Spleen (tissue), 11 donors: ENCODE results near the gene BRD1. TPM values are rescaled to one million over a fixed set of nuclear protein-coding genes. Genes with fewer than 3 reads are reported as not detected.

Experiments used
- DNase-seq: peaks from one replicate; pipeline ENCODE4 v3.0.0-alpha.2; 2020
- H3K27ac ChIP-seq, 8 donors: fragments of 200-600 bp; sonication (generic) in 7 of 8; 1 replicate in 4 of 8; 2 replicates in 4 of 8; pipeline versions ENCODE4 v1.5.0 to v1.8.0; 2016 to 2021; ENCODE audit warnings: inconsistent platforms in 4 of 8, mild to moderate bottlenecking in 4 of 8, moderate library complexity in 1 of 8
- H3K27me3 ChIP-seq, 7 donors: fragments of 200-600 bp; sonication (generic) in 6 of 7; replicated peaks in 1 of 7; 1 replicate in 4 of 7; 2 replicates in 3 of 7; pipeline versions ENCODE4 v1.5.0 to v1.8.0; 2016 to 2021; ENCODE audit warnings: inconsistent platforms in 3 of 7, mild to moderate bottlenecking in 1 of 7
- H3K36me3 ChIP-seq, 6 donors: fragments of 200-600 bp; sonication (generic) in 5 of 6; 1 replicate in 4 of 6; 2 replicates in 2 of 6; pipeline versions ENCODE4 v1.5.0 to v1.8.0; 2016 to 2021; ENCODE audit warnings: inconsistent platforms in 2 of 6
- H3K4me1 ChIP-seq, 6 donors: fragments of 200-600 bp; sonication (generic) in 5 of 6; 1 replicate in 3 of 6; 2 replicates in 3 of 6; pipeline versions ENCODE4 v1.5.0 to v1.8.0; 2016 to 2021; ENCODE audit warnings: inconsistent platforms in 3 of 6
- H3K4me3 ChIP-seq, 8 donors: fragments of 200-600 bp; sonication (generic) in 7 of 8; 1 replicate in 4 of 8; 2 replicates in 4 of 8; pipeline versions ENCODE4 v1.5.0 to v1.8.0; 2016 to 2021; ENCODE audit warnings: inconsistent platforms in 4 of 8, mild to moderate bottlenecking in 4 of 8, moderate library complexity in 2 of 8
- H3K9me3 ChIP-seq, 8 donors: fragments of 200-600 bp; sonication (generic) in 7 of 8; 1 replicate in 4 of 8; 2 replicates in 4 of 8; pipeline versions ENCODE4 v1.5.0 to v1.8.0; 2016 to 2021; ENCODE audit warnings: inconsistent platforms in 4 of 8
- CTCF ChIP-seq, 11 experiments: fragments of 200-600 bp in 7 of 11; fragments of 450-650 bp in 4 of 11; sonication (generic) in 4 of 11; IDR thresholded peaks in 8 of 11; conservative IDR thresholded peaks in 3 of 11; 1 replicate in 7 of 11; 2 replicates in 4 of 11; pipeline versions ENCODE4 v1.4.0 to v1.8.0; 2016 to 2021; ENCODE audit warnings: antibody characterized with exemption in 11 of 11, inconsistent platforms in 4 of 11, mild to moderate bottlenecking in 1 of 11
- POLR2A ChIP-seq, 3 donors: fragments of 450-650 bp; IDR thresholded peaks; one replicate each; pipeline ENCODE4 v1.5.1; 2017; ENCODE audit warnings: antibody characterized with exemption in 3 of 3, mild to moderate bottlenecking in 1 of 3
- POLR2AphosphoS5 ChIP-seq, 3 donors: sonication (generic); formaldehyde crosslinking; IDR thresholded peaks; one replicate each; pipeline ENCODE4 v1.5.1; 2017; ENCODE audit warnings: antibody characterized with exemption in 3 of 3
- WGBS, 5 donors: extraction: QIAGEN DNeasy Blood & Tissue Kit in 3 of 5; methylation state at CpG; one replicate each; pipeline versions ENCODE4 v1.1.5 to v1.1.7; 2013 to 2018; 5-methylcytosine and 5-hydroxymethylcytosine counted together
- intact Hi-C: fragments of 100-400 bp; cut with DNase I; formaldehyde crosslinking; loops from one replicate; pipeline ENCODE4 v1.15.0; 2023; ENCODE audit warnings: low total_unique reads
- polyA plus RNA-seq, 3 donors: library from polyadenylated mRNA; stranded (reverse); fragments of 200-250 nt; gene quantifications; one replicate each; pipeline ENCODE4 v1.2.1, GENCODE V29; 2013
- total RNA-seq, 7 donors: library from RNA; depleted of rRNA in 3 of 7; stranded (reverse); fragments of >200 nt in 3 of 7; fragmentation: NEBNext Ultra II Directional in 4 of 7; extraction: Animal tissue kit (Norgen Biotek cat#: 25700) in 4 of 7; gene quantifications; one replicate each; pipeline versions ENCODE4 v1.1.0 to v1.2.1, GENCODE V29; 2016 to 2021
- donor health status: healthy with polysubstance abuse.
- donor health status: DM: no; HTN: no; CAD: no; lungs with moderate emphysema.
- donor health status: DM: no; HTN: no; CAD: no.
- donor health status: Bipolar disorder and iron deficiency.
- donor health status: healthy.
- donor health status: DM: no; HTN: no; CAD: no.
- donor health status: DM: yes; HTN: yes; CAD: no.

BRD1 gene
- total and polyA plus RNA-seq, 10 donors = 14.2 to 59.6 (median 37.4) TPM

DNA sequence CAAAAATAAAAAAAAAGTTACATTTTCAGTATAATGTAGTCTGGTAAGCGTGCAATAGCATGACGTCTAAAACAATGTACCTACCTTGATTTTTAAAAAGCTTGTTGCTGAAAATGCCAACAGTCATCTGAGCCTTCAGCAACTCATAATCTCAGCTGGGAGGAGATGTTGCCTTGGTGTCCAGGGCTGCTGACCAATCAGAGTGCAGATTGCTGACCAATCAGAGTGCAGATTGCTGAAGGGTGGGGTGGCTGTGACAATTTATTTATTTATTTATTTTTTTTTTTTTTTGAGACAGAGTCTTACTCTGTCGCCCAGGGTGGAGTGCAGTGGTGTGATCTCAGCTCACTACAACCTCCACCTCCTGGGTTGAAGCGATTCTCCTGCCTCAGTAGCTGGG lies 43.8 kb upstream of the BRD1 start:
- peaks cover 0 to 31% (median 0%) of the 10 kb centered on the region in 6 donors for H3K36me3 ChIP-seq
- intact Hi-C loops = no loop called here
- no peaks in the 10 kb centered on the region for H3K27me3 ChIP-seq
- WGBS, 5 donors = 93 to 98% (median 97%) methylated on average over 4 of the region's 4 CpGs
- H3K4me1 ChIP-seq = peaks cover 0 to 22% (median 6%) of the 10 kb centered on the region in 6 donors
- DNase-seq = no peak
- no peak overlapping the region for H3K4me3 ChIP-seq
- TF ChIP-seq POLR2AphosphoS5 (IDR thresholded peaks at IDR 0.05) (no peak), CTCF (IDR thresholded peaks at IDR 0.05 in 8 of 11, conservative IDR thresholded peaks at IDR 0.05 in 3 of 11) (no peak), POLR2A (IDR thresholded peaks at IDR 0.05) (no peak)
- H3K27ac ChIP-seq = no peak overlapping the region
- peaks cover 0 to 26% (median 24%) of the 10 kb centered on the region in 8 donors for H3K9me3 ChIP-seq

DNA sequence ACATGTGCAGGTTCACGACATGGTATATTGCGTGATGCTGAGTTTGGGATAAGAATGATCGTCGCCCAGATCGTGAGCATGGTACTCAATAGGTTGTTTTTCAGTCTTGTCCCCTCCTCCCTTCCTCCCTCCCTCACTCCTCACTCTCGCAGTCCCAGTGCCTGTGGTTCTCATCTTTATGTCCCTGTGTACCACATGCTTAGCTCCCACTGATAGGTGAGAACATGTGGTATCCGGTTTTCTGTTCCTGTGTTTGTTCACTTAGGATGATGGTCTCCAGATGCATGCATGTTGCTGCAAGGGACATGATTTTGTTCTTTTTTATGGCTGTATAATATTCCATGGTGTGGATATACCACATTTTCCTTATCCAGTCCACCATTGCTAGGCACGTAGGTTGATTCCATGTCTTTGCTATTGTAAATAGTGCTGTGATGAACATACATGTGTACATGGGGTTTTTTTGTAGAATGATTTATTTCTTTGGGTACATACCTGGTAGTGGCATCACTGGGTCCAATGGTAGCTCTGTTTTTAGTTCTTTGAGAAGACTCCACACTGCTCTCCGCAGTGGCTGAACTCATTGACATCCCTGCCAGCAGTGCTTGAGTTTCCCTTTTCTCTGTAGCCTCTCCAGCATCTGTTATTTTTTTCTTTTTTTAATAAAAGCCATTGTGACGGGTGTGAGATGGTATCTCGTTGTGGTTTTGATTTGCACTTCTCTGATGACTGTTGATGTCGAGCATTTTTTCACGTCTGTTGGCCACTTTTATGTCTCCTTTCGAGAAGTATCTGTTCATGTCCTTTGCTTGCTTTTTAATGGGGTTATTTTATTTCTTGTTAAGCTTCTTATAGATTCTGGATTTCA lies 42.4 kb upstream of the BRD1 start:
- peaks cover 0 to 38% (median 0%) of the 10 kb centered on the region in 6 donors for H3K36me3 ChIP-seq
- H3K27ac ChIP-seq = peak overlapping the region in 4 of 8 donors; percentile 9 to 50 (median 44)
- 77 to 85% (median 84%) methylated on average over 13 to 14 of the region's 14 CpGs for WGBS, 5 donors
- H3K27me3 ChIP-seq = no peaks in the 10 kb centered on the region
- H3K4me1 ChIP-seq = peaks cover 0 to 22% (median 6%) of the 10 kb centered on the region in 6 donors
- H3K9me3 ChIP-seq = peaks cover 0 to 40% (median 37%) of the 10 kb centered on the region in 8 donors
- no peak overlapping the region for H3K4me3 ChIP-seq
- no peak for DNase-seq
- no peak for TF ChIP-seq POLR2AphosphoS5 (IDR thresholded peaks at IDR 0.05)
- no peak for TF ChIP-seq POLR2A (IDR thresholded peaks at IDR 0.05)
- no peak for TF ChIP-seq CTCF (IDR thresholded peaks at IDR 0.05 in 8 of 11, conservative IDR thresholded peaks at IDR 0.05 in 3 of 11)
- intact Hi-C loops = loop anchor here (10.0 kb wide), 1 partner anchor 45 kb away; the partner anchor contains the start of genes ALG12 and CRELD2

DNA sequence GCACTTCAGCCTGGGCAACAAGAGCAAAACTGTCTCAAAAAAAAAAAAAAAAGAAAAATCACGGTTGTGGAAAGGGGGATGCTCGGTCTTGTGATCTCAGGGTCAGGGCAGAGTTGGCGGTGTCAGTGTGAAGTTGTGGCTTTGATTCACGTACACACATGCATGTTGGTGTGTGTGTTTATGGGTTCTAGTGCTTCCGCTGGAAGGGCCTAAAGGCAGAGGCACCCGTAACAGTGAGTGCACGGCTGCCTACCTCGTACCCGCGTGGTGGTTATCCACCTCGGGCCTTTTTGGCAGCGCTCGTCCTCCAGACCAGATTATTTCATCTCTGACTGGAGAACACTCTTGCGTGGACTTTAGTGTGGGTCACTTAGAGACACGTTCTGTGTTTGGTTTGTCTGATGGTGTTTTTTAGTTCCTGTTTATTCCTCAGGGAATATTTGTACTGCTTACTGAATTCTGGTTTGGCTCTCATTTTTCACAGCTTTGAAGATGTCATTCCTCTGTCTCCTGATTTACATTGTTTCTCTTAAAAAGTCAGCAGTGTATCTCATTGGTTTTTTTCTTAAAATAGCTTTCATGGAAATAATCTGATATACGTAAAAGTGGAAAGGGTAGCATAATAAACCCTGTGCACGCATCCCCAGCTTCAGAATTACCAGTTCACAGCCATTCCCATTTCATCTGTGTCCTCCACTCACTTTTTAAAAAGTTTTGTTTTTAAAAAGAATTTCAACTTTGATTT lies 41.6 kb upstream of the BRD1 start:
- peaks cover 0 to 38% (median 0%) of the 10 kb centered on the region in 6 donors for H3K36me3 ChIP-seq
- TF ChIP-seq CTCF (IDR thresholded peaks at IDR 0.05 in 8 of 11, conservative IDR thresholded peaks at IDR 0.05 in 3 of 11) = no peak
- TF ChIP-seq POLR2A (IDR thresholded peaks at IDR 0.05) = no peak
- TF ChIP-seq POLR2AphosphoS5 (IDR thresholded peaks at IDR 0.05) = no peak
- peak overlapping the region in 3 of 8 donors; percentile 25 to 49 (median 38) for H3K27ac ChIP-seq
- H3K9me3 ChIP-seq = peaks cover 0 to 43% (median 38%) of the 10 kb centered on the region in 8 donors
- DNase-seq = peak; percentile 67
- 86 to 91% (median 89%) methylated on average over 17 of the region's 17 CpGs for WGBS, 5 donors
- H3K27me3 ChIP-seq = no peaks in the 10 kb centered on the region
- intact Hi-C loops = loop anchor here (10.0 kb wide), 1 partner anchor 46 kb away; the partner anchor contains the start of genes ALG12 and CRELD2
- no peak overlapping the region for H3K4me3 ChIP-seq
- peaks cover 0 to 22% (median 6%) of the 10 kb centered on the region in 6 donors for H3K4me1 ChIP-seq
